GM23338 (cell line): Measurements from ENCODE around the gene CCNF. TPM values are rescaled to one million over a fixed set of nuclear protein-coding genes. Genes with fewer than 3 reads are reported as not detected.
A peak's percentile ranks its signal among the peaks of the same experiment; 100 is the strongest.

Experiments
- ATAC-seq: fragments of 200-7000 bp; cut with Tn5 transposase; 3 replicates; pipeline ENCODE4 v1.9.1; 2020
- DNase-seq: peaks from one replicate; pipeline ENCODE4 v3.0.0-alpha.2; 2015; ENCODE audit warnings: low spot score
- H2AFZ ChIP-seq: fragments of 200-600 bp; sonication (generic); 2 replicates; pipeline ENCODE4 v1.8.0; 2016; ENCODE audit warnings: antibody characterized with exemption, mild to moderate bottlenecking, moderate library complexity
- H3F3A ChIP-seq: fragments of 200-600 bp; sonication (generic); replicated peaks from 2 replicates; pipeline ENCODE4 v1.8.0; 2017; ENCODE audit warnings: antibody characterized with exemption, mixed run types, low read depth
- H3K27ac ChIP-seq: fragments of 200-600 bp; sonication (generic); 2 replicates; pipeline ENCODE4 v1.6.1; 2016; ENCODE audit warnings: low read depth
- H3K27me3 ChIP-seq: fragments of 200-600 bp; sonication (generic); 2 replicates; pipeline ENCODE4 v1.8.0; 2016; ENCODE audit warnings: mild to moderate bottlenecking, mixed run types, moderate library complexity; ENCODE audit not compliant: insufficient read depth
- H3K36me3 ChIP-seq: fragments of 200-600 bp; sonication (generic); 2 replicates; pipeline ENCODE4 v1.8.0; 2016; ENCODE audit warnings: mild to moderate bottlenecking; ENCODE audit not compliant: insufficient read depth
- H3K4me1 ChIP-seq: fragments of 200-600 bp; sonication (generic); 2 replicates; pipeline ENCODE4 v1.8.0; 2016; ENCODE audit warnings: mild to moderate bottlenecking, moderate library complexity; ENCODE audit not compliant: insufficient read depth
- H3K4me2 ChIP-seq: fragments of 200-600 bp; sonication (generic); 2 replicates; pipeline ENCODE4 v1.7.1; 2017; ENCODE audit warnings: mixed run types
- H3K4me3 ChIP-seq: fragments of 200-600 bp; sonication (generic); 2 replicates; pipeline ENCODE4 v1.6.1; 2016; ENCODE audit warnings: mixed run types
- H3K79me2 ChIP-seq: fragments of 200-600 bp; sonication (generic); replicated peaks from 2 replicates; pipeline ENCODE4 v1.8.0; 2017; ENCODE audit warnings: mild to moderate bottlenecking; ENCODE audit not compliant: insufficient read depth
- H3K9me2 ChIP-seq: fragments of 200-600 bp; sonication (generic); 2 replicates; pipeline ENCODE4 v1.8.0; 2017; ENCODE audit not compliant: insufficient read depth
- H4K20me1 ChIP-seq: fragments of 200-600 bp; sonication (generic); replicated peaks from 2 replicates; pipeline ENCODE4 v1.8.0; 2017; ENCODE audit warnings: mild to moderate bottlenecking; ENCODE audit not compliant: insufficient read depth
- H3K27ac Mint-ChIP-seq: 2 replicates; pipeline ENCODE4 v1.8.0; 2020; ENCODE audit warnings: inconsistent platforms, mild to moderate bottlenecking, moderate library complexity, mixed read lengths
- H3K27me3 Mint-ChIP-seq: 3 replicates; pipeline ENCODE4 v1.8.0; 2022; ENCODE audit warnings: low read depth, mild to moderate bottlenecking, moderate library complexity, mixed read lengths, inconsistent platforms; ENCODE audit not compliant: insufficient read depth, poor library complexity
- H3K36me3 Mint-ChIP-seq: 3 replicates; pipeline ENCODE4 v1.8.0; 2021; ENCODE audit warnings: low read depth, mild to moderate bottlenecking, inconsistent platforms, moderate library complexity, mixed read lengths
- H3K4me1 Mint-ChIP-seq: 3 replicates; pipeline ENCODE4 v1.8.0; 2020; ENCODE audit warnings: mild to moderate bottlenecking, inconsistent platforms, mixed read lengths
- H3K4me3 Mint-ChIP-seq: 3 replicates; pipeline ENCODE4 v1.8.0; 2021; ENCODE audit warnings: moderate library complexity, mild to moderate bottlenecking, inconsistent platforms, mixed read lengths
- H3K9me3 Mint-ChIP-seq: 3 replicates; pipeline ENCODE4 v1.8.0; 2020; ENCODE audit warnings: moderate library complexity, mild to moderate bottlenecking, inconsistent platforms, mixed read lengths
- EZH2 ChIP-seq: fragments of 200-600 bp; sonication (generic); IDR thresholded peaks from one replicate; pipeline ENCODE4 v1.8.0; 2017; ENCODE audit warnings: antibody characterized with exemption, mild to moderate bottlenecking, low read depth; ENCODE audit not compliant: unreplicated experiment
- EZH2phosphoT487 ChIP-seq: fragments of 200-600 bp; sonication (generic); IDR thresholded peaks from one replicate; pipeline ENCODE4 v1.8.1; 2018; ENCODE audit warnings: antibody characterized with exemption; ENCODE audit not compliant: unreplicated experiment
- JUNB ChIP-seq: IDR thresholded peaks from one replicate; pipeline ENCODE4 v1.6.1; 2016; ENCODE audit warnings: antibody characterized with exemption; ENCODE audit not compliant: unreplicated experiment
- POLR2AphosphoS5 ChIP-seq: IDR thresholded peaks from 2 replicates; pipeline ENCODE4 v1.6.1; 2016; ENCODE audit warnings: antibody characterized with exemption, low read depth
- polyA plus RNA-seq: library from polyadenylated mRNA; unstranded; fragments of >200 nt; fragmentation: Nextera tagmentation; extraction: Ambion mirVana; gene quantifications from 2 replicates; pipeline ENCODE4 v1.2.1, GENCODE V29; 2016
- total RNA-seq: library from RNA; depleted of rRNA; stranded (reverse); fragments of >200 nt; shearing (Covaris generic); gene quantifications from 2 replicates; pipeline ENCODE4 v1.2.3, GENCODE V29; 2014
- TF ChIP-seq, protein P1 (sequence below): fragments of 250-450 bp; sonication (Bioruptor Pico); IDR thresholded peaks from 2 replicates; pipeline ENCODE4 v1.5.0; 2020; ENCODE audit warnings: mild to moderate bottlenecking, moderate library complexity
- TF ChIP-seq, protein P2 (sequence below): IDR thresholded peaks from one replicate; pipeline ENCODE4 v1.6.1; 2018; ENCODE audit warnings: antibody characterized with exemption; ENCODE audit not compliant: unreplicated experiment
- TF ChIP-seq, protein P3 (sequence below): IDR thresholded peaks from 2 replicates; pipeline ENCODE4 v1.6.1; 2016; ENCODE audit warnings: antibody characterized with exemption

The CCNF gene
- total and polyA plus RNA-seq, 2 experiments from 2014 or later, result 21.2 to 54.2 TPM

DNA sequence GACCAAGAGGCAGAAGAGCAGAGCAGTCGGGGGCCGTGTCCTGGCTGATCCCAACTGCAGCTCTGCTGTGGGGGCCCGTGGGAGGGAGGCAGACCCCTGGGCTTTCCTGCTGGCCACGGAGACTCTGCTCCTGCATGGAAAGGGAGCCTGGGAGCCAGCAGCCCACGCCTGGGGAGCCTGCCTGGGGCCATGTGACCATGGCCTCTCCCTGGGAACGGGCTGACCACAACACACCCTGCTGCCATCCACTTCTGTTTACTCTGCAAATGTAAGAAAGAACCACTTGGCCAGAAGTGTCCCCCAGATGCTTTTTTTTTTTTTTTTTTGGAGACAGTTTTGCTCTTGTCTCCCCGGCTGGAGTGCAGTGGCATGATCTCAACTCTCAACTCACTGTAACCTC, 28.7 kb downstream of the CCNF start:
- Mint-ChIP-seq H3K27me3 (peaks cover 17% of the 10 kb centered on the region), H3K4me1 (peaks cover 15% of the 10 kb centered on the region), H3K36me3 (peaks cover 40% of the 10 kb centered on the region), H3K9me3 (no peaks in the 10 kb centered on the region), H3K27ac (no peak overlapping the region), H3K4me3 (no peak overlapping the region; the same call in 2 of the 3 replicates)
- TF ChIP-seq POLR2AphosphoS5, result no peak
- TF ChIP-seq EZH2, result no peak
- TF ChIP-seq EZH2phosphoT487, result no peak
- TF ChIP-seq, protein P1, sequence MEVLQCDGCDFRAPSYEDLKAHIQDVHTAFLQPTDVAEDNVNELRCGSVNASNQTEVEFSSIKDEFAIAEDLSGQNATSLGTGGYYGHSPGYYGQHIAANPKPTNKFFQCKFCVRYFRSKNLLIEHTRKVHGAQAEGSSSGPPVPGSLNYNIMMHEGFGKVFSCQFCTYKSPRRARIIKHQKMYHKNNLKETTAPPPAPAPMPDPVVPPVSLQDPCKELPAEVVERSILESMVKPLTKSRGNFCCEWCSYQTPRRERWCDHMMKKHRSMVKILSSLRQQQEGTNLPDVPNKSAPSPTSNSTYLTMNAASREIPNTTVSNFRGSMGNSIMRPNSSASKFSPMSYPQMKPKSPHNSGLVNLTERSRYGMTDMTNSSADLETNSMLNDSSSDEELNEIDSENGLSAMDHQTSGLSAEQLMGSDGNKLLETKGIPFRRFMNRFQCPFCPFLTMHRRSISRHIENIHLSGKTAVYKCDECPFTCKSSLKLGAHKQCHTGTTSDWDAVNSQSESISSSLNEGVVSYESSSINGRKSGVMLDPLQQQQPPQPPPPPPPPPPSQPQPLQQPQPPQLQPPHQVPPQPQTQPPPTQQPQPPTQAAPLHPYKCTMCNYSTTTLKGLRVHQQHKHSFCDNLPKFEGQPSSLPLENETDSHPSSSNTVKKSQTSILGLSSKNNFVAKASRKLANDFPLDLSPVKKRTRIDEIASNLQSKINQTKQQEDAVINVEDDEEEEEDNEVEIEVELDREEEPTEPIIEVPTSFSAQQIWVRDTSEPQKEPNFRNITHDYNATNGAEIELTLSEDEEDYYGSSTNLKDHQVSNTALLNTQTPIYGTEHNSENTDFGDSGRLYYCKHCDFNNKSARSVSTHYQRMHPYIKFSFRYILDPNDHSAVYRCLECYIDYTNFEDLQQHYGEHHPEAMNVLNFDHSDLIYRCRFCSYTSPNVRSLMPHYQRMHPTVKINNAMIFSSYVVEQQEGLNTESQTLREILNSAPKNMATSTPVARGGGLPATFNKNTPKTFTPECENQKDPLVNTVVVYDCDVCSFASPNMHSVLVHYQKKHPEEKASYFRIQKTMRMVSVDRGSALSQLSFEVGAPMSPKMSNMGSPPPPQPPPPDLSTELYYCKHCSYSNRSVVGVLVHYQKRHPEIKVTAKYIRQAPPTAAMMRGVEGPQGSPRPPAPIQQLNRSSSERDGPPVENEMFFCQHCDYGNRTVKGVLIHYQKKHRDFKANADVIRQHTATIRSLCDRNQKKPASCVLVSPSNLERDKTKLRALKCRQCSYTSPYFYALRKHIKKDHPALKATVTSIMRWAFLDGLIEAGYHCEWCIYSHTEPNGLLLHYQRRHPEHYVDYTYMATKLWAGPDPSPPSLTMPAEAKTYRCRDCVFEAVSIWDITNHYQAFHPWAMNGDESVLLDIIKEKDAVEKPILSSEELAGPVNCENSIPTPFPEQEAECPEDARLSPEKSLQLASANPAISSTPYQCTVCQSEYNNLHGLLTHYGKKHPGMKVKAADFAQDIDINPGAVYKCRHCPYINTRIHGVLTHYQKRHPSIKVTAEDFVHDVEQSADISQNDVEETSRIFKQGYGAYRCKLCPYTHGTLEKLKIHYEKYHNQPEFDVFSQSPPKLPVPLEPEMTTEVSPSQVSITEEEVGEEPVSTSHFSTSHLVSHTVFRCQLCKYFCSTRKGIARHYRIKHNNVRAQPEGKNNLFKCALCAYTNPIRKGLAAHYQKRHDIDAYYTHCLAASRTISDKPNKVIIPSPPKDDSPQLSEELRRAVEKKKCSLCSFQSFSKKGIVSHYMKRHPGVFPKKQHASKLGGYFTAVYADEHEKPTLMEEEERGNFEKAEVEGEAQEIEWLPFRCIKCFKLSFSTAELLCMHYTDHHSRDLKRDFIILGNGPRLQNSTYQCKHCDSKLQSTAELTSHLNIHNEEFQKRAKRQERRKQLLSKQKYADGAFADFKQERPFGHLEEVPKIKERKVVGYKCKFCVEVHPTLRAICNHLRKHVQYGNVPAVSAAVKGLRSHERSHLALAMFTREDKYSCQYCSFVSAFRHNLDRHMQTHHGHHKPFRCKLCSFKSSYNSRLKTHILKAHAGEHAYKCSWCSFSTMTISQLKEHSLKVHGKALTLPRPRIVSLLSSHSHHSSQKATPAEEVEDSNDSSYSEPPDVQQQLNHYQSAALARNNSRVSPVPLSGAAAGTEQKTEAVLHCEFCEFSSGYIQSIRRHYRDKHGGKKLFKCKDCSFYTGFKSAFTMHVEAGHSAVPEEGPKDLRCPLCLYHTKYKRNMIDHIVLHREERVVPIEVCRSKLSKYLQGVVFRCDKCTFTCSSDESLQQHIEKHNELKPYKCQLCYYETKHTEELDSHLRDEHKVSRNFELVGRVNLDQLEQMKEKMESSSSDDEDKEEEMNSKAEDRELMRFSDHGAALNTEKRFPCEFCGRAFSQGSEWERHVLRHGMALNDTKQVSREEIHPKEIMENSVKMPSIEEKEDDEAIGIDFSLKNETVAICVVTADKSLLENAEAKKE (CRISPR knock-in tag), result no peak
- TF ChIP-seq JUNB, result no peak
- TF ChIP-seq, protein P2, sequence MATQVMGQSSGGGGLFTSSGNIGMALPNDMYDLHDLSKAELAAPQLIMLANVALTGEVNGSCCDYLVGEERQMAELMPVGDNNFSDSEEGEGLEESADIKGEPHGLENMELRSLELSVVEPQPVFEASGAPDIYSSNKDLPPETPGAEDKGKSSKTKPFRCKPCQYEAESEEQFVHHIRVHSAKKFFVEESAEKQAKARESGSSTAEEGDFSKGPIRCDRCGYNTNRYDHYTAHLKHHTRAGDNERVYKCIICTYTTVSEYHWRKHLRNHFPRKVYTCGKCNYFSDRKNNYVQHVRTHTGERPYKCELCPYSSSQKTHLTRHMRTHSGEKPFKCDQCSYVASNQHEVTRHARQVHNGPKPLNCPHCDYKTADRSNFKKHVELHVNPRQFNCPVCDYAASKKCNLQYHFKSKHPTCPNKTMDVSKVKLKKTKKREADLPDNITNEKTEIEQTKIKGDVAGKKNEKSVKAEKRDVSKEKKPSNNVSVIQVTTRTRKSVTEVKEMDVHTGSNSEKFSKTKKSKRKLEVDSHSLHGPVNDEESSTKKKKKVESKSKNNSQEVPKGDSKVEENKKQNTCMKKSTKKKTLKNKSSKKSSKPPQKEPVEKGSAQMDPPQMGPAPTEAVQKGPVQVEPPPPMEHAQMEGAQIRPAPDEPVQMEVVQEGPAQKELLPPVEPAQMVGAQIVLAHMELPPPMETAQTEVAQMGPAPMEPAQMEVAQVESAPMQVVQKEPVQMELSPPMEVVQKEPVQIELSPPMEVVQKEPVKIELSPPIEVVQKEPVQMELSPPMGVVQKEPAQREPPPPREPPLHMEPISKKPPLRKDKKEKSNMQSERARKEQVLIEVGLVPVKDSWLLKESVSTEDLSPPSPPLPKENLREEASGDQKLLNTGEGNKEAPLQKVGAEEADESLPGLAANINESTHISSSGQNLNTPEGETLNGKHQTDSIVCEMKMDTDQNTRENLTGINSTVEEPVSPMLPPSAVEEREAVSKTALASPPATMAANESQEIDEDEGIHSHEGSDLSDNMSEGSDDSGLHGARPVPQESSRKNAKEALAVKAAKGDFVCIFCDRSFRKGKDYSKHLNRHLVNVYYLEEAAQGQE, result no peak
- TF ChIP-seq, protein P3, sequence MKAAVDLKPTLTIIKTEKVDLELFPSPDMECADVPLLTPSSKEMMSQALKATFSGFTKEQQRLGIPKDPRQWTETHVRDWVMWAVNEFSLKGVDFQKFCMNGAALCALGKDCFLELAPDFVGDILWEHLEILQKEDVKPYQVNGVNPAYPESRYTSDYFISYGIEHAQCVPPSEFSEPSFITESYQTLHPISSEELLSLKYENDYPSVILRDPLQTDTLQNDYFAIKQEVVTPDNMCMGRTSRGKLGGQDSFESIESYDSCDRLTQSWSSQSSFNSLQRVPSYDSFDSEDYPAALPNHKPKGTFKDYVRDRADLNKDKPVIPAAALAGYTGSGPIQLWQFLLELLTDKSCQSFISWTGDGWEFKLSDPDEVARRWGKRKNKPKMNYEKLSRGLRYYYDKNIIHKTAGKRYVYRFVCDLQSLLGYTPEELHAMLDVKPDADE, result no peak
- no peak for ATAC-seq
- Histone ChIP-seq H3K9me2 (no peaks in the 10 kb centered on the region), H3K4me2 (no peak overlapping the region), H3K27me3 (no peaks in the 10 kb centered on the region), H3K27ac (peak overlapping the region; percentile 16; the same call in 1 of the 2 replicates), H3F3A (peaks cover 18% of the 10 kb centered on the region; the same call in 1 of the 2 replicates), H3K4me3 (no peak overlapping the region), H4K20me1 (peaks cover 10% of the 10 kb centered on the region; the same call in 1 of the 2 replicates), H3K4me1 (peaks cover 11% of the 10 kb centered on the region; the same call in 1 of the 2 replicates), H2AFZ (no peak overlapping the region), H3K79me2 (peaks cover 12% of the 10 kb centered on the region), H3K36me3 (no peaks in the 10 kb centered on the region)
- DNase-seq, result no peak
